ENCODE measurements around the gene TAF11L14.
A peak's percentile ranks its signal among the peaks of the same experiment; 100 is the strongest.
"Not testable (repeated sequence)": the region's sequence is repeated elsewhere in the genome, so short reads cannot be mapped to it uniquely, and the experiment has no call there.

TAF11L14 gene

DNA sequence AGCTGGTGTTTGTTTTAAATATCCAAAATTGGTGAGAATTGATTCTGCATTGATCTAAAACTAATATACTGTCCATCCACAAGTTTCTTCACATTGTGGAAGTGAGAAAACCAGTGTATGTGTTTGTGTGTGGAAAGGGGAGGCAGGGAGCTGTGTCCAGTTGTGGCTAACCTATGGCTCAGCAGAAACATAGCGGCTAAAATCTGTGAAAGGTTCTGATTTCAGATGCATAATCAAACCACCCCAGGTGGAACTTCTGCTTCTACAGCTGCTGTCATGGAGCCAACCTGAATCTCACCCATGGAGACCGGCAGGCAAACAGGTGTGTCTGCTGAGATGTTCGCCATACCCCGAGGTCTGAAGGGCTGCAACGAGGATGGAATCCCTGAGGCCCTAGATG lies at the start of gene TAF11L14:
TAF11L14 (plus strand) TSS at position 301 of the 400 bp plus-strand sequence.
- no peak for DNase-seq

DNA sequence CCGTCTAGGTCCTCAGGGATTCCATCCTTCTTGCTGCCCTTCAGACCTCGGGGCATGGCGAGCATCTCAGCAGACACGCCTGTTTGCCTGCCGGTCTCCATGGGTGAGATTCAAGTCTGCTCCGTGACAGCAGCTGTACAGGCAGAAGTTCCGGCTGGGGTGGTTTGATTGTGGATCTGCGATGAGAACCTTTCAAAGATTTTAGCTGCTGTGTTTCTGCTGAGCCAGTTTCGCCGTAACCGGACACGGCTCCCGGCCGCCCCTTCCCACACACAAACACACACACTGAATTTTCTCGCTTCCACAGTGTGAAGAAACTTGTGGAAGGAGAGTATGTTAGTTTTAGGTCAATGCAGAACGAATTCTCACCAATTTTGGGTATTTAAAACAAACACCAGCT lies 48.6 kb upstream of the TAF11L14 start, which contains the start of gene TAF11L7:
TAF11L7 (minus strand) TSS at position 101 of the 400 bp plus-strand sequence.
- not testable (repeated sequence) for DNase-seq

DNA sequence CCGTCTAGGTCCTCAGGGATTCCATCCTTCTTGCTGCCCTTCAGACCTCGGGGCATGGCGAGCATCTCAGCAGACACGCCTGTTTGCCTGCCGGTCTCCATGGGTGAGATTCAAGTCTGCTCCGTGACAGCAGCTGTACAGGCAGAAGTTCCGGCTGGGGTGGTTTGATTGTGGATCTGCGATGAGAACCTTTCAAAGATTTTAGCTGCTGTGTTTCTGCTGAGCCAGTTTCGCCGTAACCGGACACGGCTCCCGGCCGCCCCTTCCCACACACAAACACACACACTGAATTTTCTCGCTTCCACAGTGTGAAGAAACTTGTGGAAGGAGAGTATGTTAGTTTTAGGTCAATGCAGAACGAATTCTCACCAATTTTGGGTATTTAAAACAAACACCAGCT lies 43.4 kb upstream of the TAF11L14 start, which contains the start of gene TAF11L8:
TAF11L8 (minus strand) TSS at position 101 of the 400 bp plus-strand sequence.
- not testable (repeated sequence) for DNase-seq

DNA sequence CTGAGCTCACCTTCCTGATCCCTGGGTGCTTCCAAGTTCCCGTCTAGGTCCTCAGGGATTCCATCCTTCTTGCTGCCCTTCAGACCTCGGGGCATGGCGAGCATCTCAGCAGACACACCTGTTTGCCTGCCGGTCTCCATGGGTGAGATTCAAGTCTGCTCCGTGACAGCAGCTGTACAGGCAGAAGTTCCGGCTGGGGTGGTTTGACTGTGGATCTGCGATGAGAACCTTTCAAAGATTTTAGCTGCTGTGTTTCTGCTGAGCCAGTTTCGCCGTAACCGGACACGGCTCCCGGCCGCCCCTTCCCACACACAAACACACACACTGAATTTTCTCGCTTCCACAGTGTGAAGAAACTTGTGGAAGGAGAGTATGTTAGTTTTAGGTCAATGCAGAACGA lies 40.0 kb upstream of the TAF11L14 start, which contains the start of gene TAF11L9:
TAF11L9 (minus strand) TSS at position 140 of the 400 bp plus-strand sequence.
- DNase-seq: not testable (repeated sequence)

DNA sequence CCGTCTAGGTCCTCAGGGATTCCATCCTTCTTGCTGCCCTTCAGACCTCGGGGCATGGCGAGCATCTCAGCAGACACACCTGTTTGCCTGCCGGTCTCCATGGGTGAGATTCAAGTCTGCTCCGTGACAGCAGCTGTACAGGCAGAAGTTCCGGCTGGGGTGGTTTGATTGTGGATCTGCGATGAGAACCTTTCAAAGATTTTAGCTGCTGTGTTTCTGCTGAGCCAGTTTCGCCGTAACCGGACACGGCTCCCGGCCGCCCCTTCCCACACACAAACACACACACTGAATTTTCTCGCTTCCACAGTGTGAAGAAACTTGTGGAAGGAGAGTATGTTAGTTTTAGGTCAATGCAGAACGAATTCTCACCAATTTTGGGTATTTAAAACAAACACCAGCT lies 36.5 kb upstream of the TAF11L14 start, which contains the start of gene TAF11L10:
TAF11L10 (minus strand) TSS at position 101 of the 400 bp plus-strand sequence.
- DNase-seq: not testable (repeated sequence)

DNA sequence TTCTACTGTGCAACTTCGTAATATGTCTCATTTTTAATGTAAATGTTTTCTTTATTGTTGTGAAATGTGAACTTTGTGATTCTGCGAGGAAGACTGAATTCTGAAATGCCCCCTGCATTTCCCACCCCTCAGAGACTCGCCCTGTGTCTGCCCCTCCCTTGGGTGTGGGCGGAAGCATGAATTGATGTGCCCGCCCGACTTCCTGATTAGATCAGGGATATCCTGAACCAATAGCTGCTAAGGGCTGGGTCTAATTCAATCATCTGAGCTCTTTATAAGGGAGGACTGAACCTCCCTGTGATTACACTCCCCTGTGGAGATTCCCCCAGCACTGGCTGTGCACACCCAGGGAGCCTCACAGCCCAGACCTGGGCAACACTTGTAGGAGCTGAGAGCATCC lies 30.4 kb upstream of the TAF11L14 start, which contains the start of gene TAF11L11:
TAF11L11 (plus strand) TSS at position 304 of the 400 bp plus-strand sequence.
- DNase-seq: not testable (repeated sequence)

DNA sequence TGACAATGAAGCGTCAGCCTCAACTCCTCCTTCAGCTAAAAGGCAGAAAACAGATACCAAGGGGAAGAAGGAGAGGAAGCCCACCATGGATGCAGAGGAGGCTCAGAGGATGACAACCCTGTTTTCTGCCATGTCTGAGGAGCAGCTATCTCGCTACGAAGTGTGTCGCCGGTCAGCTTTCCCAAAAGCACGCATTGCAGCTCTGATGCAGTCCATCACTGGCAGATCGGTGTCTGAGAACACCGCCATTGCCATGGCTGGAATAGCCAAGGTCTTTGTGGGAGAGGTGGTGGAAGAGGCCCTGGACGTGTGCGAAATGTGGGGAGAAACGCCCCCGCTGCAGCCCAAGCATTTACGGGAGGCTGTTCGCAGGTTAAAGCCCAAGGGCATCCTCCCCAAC lies 29.3 kb upstream of the TAF11L14 start:
- no peak for DNase-seq

DNA sequence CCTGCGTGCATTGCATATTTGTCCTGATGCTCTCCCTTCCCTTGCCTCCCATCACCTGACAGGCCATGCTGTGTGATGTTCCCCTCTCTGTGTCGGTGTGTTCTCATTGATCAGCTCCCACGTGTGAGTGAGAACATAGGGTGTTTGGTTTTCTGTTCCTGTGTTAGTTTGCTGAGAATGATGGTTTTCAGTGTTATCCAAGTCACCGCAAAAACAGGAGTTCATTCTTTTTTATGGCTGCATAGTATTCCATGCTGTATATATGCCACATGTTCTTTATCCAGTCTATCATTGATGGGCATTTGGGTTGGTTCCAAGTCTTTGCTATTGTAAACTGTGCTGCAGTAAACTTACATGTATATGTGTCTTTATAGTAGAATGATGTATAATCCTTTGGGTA lies 26.8 kb upstream of the TAF11L14 start:
- not testable (repeated sequence) for DNase-seq

DNA sequence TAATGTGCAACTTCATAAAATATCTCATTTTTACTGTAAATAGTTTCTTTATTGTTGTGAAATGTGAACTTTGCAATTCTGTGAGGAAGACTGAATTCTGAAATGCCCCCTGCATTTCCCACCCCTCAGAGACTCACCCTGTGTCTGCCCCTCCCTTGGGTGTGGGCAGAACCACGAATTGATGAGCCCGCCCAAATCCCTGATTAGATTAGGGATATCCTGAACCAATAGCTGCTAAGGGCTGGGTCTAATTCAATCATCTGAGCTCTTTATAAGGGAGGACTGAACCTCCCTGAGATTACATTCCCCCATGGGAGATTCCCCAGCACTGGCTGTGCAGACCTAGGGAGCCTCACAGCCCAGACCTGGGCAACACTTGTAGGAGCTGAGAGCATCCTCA lies 24.2 kb upstream of the TAF11L14 start, which contains the start of gene TAF11L12:
TAF11L12 (plus strand) TSS at position 301 of the 400 bp plus-strand sequence.
- DNase-seq: not testable (repeated sequence)

DNA sequence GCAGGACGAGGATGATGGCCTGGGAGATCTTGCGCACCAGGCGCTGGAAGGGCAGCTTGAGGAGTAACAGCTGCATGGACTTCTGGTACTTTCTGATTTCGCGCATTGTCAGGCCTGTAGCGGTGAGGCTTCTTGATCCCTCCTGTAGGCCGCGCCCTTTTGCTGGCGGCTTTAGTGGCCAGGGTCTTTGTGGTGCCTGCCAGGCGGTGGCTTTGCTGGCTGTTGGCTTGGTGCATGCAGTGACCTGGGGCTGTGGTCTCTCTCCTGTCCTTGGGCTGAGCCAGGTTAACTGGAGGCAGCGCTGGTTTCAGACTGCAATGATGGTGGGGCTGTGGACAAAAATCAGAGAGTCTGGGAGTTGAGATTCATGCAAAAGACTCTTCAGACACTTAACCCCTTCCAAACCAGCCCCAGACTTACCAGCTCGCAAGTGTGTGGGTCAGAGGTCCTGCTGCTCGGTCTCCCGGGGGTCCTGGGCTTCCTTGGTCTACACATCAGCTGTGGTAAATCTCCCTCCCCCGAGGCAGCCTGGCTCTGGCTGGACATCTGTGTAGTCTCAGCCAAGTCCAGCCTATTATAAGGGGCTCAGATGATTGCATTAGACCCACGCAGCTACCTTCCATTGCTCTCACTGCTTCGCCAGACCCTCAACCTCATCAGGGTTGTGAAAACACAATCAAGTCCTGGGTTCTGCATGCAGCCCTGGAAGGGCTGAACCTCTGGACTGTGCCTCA lies 19.2 kb upstream of the TAF11L14 start:
- DNase-seq: no peak

DNA sequence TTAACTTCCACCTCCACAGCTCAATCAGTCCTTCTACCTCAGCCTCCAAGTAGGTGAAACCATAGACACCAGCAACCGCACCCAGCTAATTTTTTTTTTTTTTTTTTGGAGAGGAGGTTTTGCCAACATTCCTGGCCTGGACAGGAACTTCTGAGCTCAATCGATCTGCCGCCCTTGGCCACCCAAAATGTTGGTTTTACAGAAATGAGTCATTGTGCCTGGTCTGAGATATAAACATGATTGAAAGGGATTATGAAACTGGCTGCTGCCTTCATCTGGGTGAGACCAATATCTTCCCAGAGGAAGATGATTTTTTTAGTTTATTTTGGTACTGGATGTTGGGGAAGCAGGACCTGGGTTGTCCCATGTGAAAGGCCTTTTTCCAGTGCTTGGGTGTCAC lies 14.9 kb upstream of the TAF11L14 start:
- no peak for DNase-seq

DNA sequence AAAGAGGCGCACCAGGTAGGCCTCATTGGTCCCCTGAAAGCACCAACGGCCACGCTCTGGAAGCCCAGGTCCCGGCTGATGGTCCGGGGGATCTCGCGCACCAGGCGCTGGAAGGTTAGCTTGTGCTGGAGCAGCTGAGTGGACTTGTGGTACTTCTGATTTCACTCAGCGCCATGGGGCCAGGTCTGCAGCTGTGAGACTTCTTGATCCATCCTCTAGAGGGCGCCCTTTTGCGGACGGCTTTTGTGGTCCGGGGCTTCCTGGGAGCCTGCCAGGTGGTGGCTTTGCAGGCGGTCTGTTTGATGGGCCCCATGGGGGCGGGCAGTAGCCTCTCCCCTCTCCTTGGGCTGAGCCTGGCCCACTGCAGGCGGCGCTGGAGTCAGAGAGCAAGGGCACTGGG lies 13.6 kb upstream of the TAF11L14 start:
- no peak for DNase-seq

DNA sequence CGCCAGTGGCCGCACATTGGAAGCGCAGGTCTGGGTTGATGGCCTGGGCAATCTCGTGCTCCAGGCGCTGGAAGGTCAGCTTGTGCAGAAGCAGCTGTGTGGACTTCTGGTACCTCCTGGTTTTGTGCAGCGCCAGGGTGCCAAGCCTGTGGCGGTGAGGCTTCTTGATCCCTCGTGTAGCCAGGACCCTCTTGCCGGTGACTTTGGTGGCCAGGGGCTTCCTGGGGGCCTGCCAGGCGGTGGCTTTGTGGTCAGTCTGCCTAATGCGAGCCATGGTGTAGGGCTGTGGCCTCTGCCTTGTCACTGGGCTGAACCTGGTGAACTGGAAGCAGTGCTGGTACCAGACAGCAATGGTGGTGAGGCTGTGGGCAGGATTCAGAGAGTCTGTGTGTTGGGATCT lies 8.6 kb upstream of the TAF11L14 start:
- DNase-seq: no peak

DNA sequence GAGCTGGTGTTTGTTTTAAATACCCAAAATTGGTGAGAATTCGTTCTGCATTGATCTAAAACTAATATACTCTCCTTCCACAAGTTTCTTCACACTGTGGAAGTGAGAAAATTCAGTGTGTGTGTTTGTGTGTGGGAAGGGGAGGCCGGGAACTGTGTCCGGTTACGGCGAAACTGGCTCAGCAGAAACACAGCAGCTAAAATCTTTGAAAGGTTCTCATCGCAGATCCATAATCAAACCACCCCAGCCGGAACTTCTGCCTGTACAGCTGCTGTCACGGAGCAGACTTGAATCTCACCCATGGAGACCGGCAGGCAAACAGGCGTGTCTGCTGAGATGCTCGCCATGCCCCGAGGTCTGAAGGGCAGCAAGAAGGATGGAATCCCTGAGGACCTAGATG lies 2.5 kb upstream of the TAF11L14 start, which contains the start of gene TAF11L13:
TAF11L13 (plus strand) TSS at position 301 of the 400 bp plus-strand sequence.
- DNase-seq: not testable (repeated sequence)

DNA sequence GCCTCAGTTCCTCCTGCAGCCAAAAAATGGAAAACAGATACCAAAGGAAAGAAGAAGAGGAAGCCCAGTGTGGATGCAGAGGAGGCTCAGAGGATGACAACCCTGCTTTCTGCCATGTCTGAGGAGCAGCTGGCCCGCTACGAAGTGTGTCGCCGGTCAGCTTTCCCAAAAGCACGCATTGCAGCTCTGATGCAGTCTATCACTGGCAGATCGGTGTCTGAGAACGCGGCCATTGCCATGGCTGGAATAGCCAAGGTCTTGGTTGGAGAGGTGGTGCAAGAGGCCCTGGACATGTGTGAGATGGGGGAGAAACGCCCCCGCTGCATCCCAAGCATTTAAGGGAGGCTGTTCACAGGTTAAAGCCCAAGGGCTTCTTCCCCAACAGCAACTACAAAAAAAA lies 15.0 kb downstream of the TAF11L14 start:
- not testable (repeated sequence) for DNase-seq

DNA sequence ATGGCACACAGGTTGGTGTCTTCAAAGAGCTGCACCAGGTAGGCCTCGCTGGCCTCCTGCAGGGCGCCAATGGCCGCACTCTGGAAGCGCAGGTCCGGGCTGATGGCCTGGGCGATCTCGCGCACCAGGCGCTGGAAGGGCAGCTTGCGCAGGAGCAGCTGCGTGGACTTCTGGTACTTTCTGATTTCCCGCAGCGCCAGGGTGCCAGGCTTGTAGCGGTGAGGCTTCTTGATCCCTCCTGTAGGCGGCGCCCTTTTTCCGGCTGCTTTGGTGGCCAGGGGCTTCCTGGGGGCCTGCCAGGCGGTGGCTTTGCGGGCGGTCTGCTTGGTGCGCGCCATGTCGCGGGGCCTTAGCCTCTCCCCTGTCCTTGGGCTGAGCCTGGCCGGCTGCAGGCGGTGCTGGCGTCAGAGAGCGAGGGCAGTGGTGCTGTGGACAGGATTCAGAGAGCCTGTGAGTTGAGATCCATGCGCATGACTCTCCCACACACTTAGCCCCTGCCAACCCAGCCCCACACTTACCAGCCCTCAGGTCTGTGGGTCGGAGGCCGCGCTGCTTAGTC lies 21.0 kb downstream of the TAF11L14 start:
- DNase-seq: not testable (repeated sequence)

DNA sequence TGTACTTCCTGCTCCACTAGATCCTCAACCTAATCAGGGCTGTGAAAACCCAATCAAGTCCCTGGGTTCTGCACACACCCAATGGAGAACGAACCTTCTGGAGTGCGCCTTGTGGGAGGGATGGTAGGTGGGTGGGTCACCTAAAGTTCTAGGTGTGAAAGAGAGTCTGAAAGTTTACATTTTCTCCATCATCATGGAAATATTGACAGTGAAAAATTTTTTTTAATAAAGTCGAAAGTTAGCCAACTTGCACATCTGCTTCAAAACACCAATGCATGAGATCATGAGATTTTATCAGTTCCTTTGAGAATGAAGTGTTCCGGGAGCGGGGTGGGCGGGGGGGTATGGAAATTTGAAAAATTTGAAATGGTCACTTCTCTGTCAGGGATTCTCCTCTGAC lies 21.7 kb downstream of the TAF11L14 start:
- DNase-seq: no peak

DNA sequence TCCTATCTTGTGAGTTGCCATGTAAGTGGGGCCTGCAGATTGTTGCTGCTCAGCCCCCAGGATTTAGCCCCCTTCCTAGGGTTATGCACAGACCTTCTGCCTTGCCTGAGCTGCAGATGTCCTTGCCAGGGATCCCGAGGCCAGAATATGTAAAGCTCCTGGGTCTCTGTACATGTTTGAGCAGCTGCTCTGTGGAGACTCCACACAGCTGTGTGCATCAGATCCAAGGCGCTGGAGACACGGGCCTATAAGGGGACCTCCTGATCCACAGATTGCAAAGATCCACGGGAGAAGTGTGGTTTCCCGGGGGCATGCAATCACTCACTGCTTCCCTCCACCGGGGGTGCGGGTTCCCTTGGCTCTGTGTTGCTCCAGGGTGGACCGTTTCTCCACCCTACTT lies 28.9 kb downstream of the TAF11L14 start:
- peak; percentile 49 for DNase-seq

DNA sequence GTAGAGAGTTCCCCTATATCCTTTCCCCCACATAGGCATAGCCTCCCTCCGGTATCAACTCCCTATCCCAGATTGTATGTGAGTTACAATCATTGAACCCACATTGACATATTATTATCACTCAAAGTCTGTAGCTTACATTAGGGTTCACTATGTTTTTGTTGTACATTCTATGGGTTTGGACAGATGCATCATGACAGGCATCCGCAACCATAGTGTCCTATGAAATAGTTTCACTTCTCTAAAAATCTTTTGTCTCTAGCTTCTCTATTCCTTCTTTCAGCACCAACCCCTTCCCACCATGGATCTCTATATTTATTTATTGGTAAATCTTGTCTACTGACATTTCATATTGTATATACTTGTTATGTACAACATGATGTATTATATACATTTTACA lies 31.6 kb downstream of the TAF11L14 start:
- DNase-seq: no peak

DNA sequence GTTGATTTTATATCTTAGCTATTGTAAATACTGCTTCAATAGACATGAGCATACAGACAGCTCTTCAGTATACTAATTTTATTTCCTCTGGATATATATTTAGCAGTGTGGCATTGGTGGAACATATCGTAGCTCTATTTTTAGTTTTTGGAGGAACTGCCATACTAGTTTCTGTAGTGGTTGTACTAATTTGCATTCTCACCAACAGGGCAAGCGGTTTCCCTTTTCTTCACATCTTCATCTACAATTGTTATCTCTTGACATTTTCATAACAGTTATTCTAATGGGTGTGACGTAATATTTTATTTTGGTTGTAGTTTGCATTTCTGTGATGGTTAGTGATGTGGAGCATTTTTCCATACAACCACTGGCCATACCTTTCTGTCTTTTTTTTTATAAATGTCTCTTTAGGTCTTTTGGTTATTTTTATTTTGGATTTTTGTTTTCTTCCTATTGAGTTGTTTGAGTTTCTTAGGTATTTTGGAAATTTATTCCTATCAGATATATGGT lies 32.5 kb downstream of the TAF11L14 start:
- no peak for DNase-seq

DNA sequence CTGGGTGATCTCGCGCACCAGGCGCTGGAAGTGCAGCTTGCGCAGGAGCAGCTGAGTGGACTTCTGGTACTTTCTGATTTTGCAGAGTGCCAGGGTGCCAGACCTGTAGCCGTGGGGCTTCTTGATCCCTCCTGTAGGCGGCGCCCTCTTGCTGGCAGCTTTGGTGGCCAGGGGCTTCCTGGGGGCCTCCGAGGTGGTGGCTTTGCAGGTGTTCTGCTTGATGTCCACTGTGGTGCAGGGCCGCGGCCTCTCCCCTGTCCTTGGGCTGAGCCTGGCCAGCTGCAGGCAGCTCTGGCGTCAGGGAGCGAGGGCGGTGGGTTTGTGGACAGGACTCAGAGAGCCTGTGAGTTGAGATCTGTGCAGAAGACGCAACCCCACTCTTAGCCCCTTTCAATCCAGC lies 36.1 kb downstream of the TAF11L14 start:
- no peak for DNase-seq

DNA sequence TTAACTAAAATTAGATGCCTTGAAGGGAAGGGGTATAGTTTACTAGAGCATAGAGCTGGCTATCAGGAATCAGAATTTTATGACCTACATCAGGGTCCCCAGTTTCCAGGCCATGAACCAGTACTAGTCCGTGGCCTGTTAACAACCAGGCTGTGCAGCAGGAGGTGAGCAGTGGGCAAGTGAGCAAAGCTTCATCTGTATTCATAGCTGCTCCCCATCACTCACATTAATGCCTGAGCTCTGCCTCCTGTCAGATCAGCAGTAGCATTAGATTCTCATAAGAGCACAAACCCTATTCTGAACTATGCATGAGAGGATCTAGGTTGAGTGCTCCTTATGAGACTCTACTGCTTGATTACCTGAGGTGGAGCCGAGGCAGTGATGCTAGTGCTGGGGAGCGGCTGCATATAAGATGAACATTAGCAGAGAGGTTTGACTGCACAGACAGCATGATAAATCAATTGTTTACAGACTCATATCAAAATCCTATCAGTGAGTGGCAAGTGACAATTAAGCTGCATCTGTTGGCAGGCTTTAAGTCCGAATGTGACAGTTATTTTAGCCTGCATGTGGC lies 44.6 kb downstream of the TAF11L14 start:
- DNase-seq: no peak

DNA sequence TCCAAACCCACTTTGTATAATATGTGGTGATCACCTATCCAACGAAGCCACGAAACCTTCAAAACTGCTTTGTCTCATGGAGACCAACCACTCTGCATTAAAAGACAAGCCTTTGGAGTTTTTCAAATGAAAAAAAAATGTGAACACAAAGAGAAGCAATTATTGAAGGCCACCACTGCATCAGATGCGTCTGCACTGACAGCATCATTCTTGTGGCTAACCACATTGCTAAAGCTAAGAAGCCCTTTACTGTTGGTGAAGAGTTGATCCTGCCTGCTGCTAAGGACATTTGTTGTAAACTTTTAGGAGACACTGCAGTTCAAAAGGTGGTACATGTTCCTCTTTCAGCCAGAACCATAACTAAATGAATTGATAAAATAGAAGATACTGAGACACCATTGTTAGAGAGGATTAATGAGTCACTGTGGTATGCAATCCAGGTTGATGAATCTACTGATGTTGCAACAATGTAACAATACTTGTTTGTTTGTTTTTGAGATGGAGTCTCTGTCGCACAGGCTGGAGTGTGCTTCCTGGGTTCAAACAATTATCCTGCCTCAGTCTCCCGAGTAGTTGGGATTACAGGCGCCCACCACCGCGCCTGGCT lies 45.4 kb downstream of the TAF11L14 start:
- DNase-seq: no peak

Data from DMS 273 treated with DMSO at 0.1 percent for 48 hours (cell line).